MM.1S (cell line): ENCODE measurements around the gene BCL11A.

Experiments
- DNase-seq: peaks from one replicate; pipeline ENCODE4 v3.0.0-alpha.2; 2015
- H2AFZ ChIP-seq: fragments of 300-600 bp; sonication (generic); 2 replicates; pipeline ENCODE4 v1.6.0; 2016; ENCODE audit warnings: antibody characterized with exemption, low read length
- H3F3A ChIP-seq: fragments of 300-600 bp; sonication (generic); 2 replicates; pipeline ENCODE4 v1.6.1; 2016; ENCODE audit warnings: mild to moderate bottlenecking, antibody characterized with exemption, low read length, moderate library complexity, mixed read lengths; ENCODE audit not compliant: insufficient read depth
- H3K27ac ChIP-seq: fragments of 300-600 bp; sonication (generic); 2 replicates; pipeline ENCODE4 v1.5.1; 2016; ENCODE audit warnings: mild to moderate bottlenecking, low read length
- H3K27me3 ChIP-seq: fragments of 300-600 bp; sonication (generic); replicated peaks from 2 replicates; pipeline ENCODE4 v1.6.0; 2016; ENCODE audit warnings: low read length; ENCODE audit not compliant: insufficient read depth
- H3K36me3 ChIP-seq: fragments of 300-600 bp; sonication (generic); replicated peaks from 2 replicates; pipeline ENCODE4 v1.6.1; 2016; ENCODE audit warnings: mild to moderate bottlenecking, low read length, mixed read lengths; ENCODE audit not compliant: insufficient read depth
- H3K4me1 ChIP-seq: fragments of 300-600 bp; sonication (generic); 2 replicates; pipeline ENCODE4 v1.6.1; 2016; ENCODE audit warnings: low read length, mixed read lengths
- H3K4me2 ChIP-seq: fragments of 300-600 bp; sonication (generic); 2 replicates; pipeline ENCODE4 v1.6.0; 2016; ENCODE audit warnings: low read depth, low read length
- H3K4me3 ChIP-seq: fragments of 300-600 bp; sonication (generic); 2 replicates; pipeline ENCODE4 v1.5.1; 2016; ENCODE audit warnings: low read length, mixed read lengths
- H3K79me2 ChIP-seq: fragments of 300-600 bp; sonication (generic); 2 replicates; pipeline ENCODE4 v1.6.1; 2016; ENCODE audit warnings: mixed run types, low read length, mixed read lengths
- H3K9ac ChIP-seq: fragments of 300-600 bp; sonication (generic); 2 replicates; pipeline ENCODE4 v1.6.1; 2016; ENCODE audit warnings: low read length, mixed read lengths
- H3K9me2 ChIP-seq: fragments of 300-600 bp; sonication (generic); replicated peaks from 2 replicates; pipeline ENCODE4 v1.6.1; 2016; ENCODE audit warnings: mild to moderate bottlenecking, low read length, mixed read lengths; ENCODE audit not compliant: insufficient read depth
- H3K9me3 ChIP-seq: fragments of 300-600 bp; sonication (generic); replicated peaks from 2 replicates; pipeline ENCODE4 v1.6.1; 2016; ENCODE audit warnings: mild to moderate bottlenecking, low read length, mixed read lengths; ENCODE audit not compliant: insufficient read depth
- H4K20me1 ChIP-seq: fragments of 300-600 bp; sonication (generic); 2 replicates; pipeline ENCODE4 v1.6.1; 2016; ENCODE audit warnings: mild to moderate bottlenecking, low read length, moderate library complexity, mixed read lengths; ENCODE audit not compliant: insufficient read depth
- CTCF ChIP-seq: fragments of 300-600 bp; sonication (generic); IDR thresholded peaks from 2 replicates; pipeline ENCODE4 v1.5.1; 2016; ENCODE audit warnings: antibody characterized with exemption, low read length, mixed read lengths
- EZH2 ChIP-seq: fragments of 300-600 bp; sonication (generic); optimal IDR thresholded peaks from 2 replicates; pipeline ENCODE3; 2017; ENCODE audit warnings: low read depth, mild to moderate bottlenecking, antibody characterized with exemption, low read length, mixed read lengths
- EZH2phosphoT487 ChIP-seq: fragments of 300-600 bp; sonication (generic); IDR thresholded peaks from 2 replicates; pipeline ENCODE4 v1.6.1; 2018; ENCODE audit warnings: antibody characterized with exemption, low read length

The BCL11A gene

GRCh38 chr2:60598271-60598670, 44.8 kb upstream of the BCL11A start:
- Histone ChIP-seq H3K9me3 (no peaks in the 10 kb centered on the region), H3K4me3 (no peak overlapping the region), H3K27me3 (no peaks in the 10 kb centered on the region), H3K4me1 (peaks cover 7% of the 10 kb centered on the region; the same call in 1 of the 2 replicates), H3K27ac (no peak overlapping the region), H3K9ac (no peak overlapping the region), H3K4me2 (no peak overlapping the region), H3F3A (no peaks in the 10 kb centered on the region), H3K79me2 (no peaks in the 10 kb centered on the region), H3K9me2 (no peaks in the 10 kb centered on the region), H4K20me1 (no peaks in the 10 kb centered on the region), H3K36me3 (no peaks in the 10 kb centered on the region), H2AFZ (no peak overlapping the region)
- TF ChIP-seq EZH2 (no peak), CTCF (no peak), EZH2phosphoT487 (no peak)
- DNase-seq, result no peak

DNA sequence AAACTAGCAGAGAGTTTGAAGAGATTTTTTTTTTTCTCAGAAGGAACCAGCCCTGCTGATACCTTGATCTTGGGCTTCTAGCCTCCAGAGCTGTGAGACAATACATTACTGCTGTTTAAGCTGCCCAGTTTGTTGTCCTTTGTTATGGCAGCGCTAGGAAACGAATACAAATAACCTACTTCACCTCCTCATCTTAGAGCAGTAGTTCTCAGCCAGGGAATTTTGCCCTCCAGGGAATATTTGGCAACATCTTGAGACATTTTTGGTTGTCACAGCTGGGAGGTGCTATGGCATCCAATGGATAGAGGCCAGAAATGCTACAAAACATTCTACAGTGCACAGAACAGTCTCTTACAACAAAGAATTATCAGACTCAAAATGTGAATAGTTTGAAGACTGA, 43.9 kb upstream of the BCL11A start:
- DNase-seq, result no peak
- no peaks in the 10 kb centered on the region for H3F3A ChIP-seq
- H3K9me2 ChIP-seq, result no peaks in the 10 kb centered on the region
- H3K4me3 ChIP-seq, result no peak overlapping the region
- no peak overlapping the region for H3K9ac ChIP-seq
- no peak overlapping the region for H2AFZ ChIP-seq
- H3K79me2 ChIP-seq, result no peaks in the 10 kb centered on the region
- no peak for TF ChIP-seq CTCF
- TF ChIP-seq EZH2, result no peak
- no peak for TF ChIP-seq EZH2phosphoT487
- H3K4me1 ChIP-seq, result peaks cover 7% of the 10 kb centered on the region; the same call in 1 of the 2 replicates
- H3K27me3 ChIP-seq, result no peaks in the 10 kb centered on the region
- H3K4me2 ChIP-seq, result no peak overlapping the region
- H3K9me3 ChIP-seq, result no peaks in the 10 kb centered on the region
- H4K20me1 ChIP-seq, result no peaks in the 10 kb centered on the region
- H3K36me3 ChIP-seq, result no peaks in the 10 kb centered on the region
- H3K27ac ChIP-seq, result no peak overlapping the region

- Histone ChIP-seq H4K20me1 (no peaks in the 10 kb centered on the region), H3K27me3 (no peaks in the 10 kb centered on the region), H3K9me3 (no peaks in the 10 kb centered on the region; the same call in 1 of the 2 replicates), H3K4me3 (no peak overlapping the region), H3K9me2 (no peaks in the 10 kb centered on the region), H3K4me1 (no peaks in the 10 kb centered on the region), H3F3A (no peaks in the 10 kb centered on the region), H3K27ac (no peak overlapping the region), H3K36me3 (no peaks in the 10 kb centered on the region), H2AFZ (no peak overlapping the region), H3K9ac (no peak overlapping the region), H3K4me2 (no peak overlapping the region), H3K79me2 (no peaks in the 10 kb centered on the region)
- no peak for TF ChIP-seq CTCF
- DNase-seq, result no peak
These were observed 43.0 kb upstream of the BCL11A start for GRCh38 chr2:60596411-60596810.

- no peak for DNase-seq
- H3K4me1 ChIP-seq, result no peaks in the 10 kb centered on the region
- no peaks in the 10 kb centered on the region for H3K9me2 ChIP-seq
- no peak overlapping the region for H3K4me2 ChIP-seq
- no peaks in the 10 kb centered on the region for H3K79me2 ChIP-seq
- H3K9ac ChIP-seq, result no peak overlapping the region
- no peaks in the 10 kb centered on the region for H3K36me3 ChIP-seq
- no peaks in the 10 kb centered on the region for H4K20me1 ChIP-seq
- no peak overlapping the region for H3K4me3 ChIP-seq
- H3K27me3 ChIP-seq, result no peaks in the 10 kb centered on the region
- no peak overlapping the region for H3K27ac ChIP-seq
- H3K9me3 ChIP-seq, result no peaks in the 10 kb centered on the region; the same call in 1 of the 2 replicates
- H3F3A ChIP-seq, result no peaks in the 10 kb centered on the region
- no peak for TF ChIP-seq CTCF
- no peak for TF ChIP-seq EZH2phosphoT487
- TF ChIP-seq EZH2, result no peak
- H2AFZ ChIP-seq, result no peak overlapping the region
These were observed 42.5 kb upstream of the BCL11A start for GRCh38 chr2:60595953-60596352.
